CD8-positive, alpha-beta memory T cell (primary cell): ENCODE results near the gene CLTCL1. TPM values are rescaled to one million over a fixed set of nuclear protein-coding genes. Genes with fewer than 3 reads are reported as not detected.

ENCODE experiments used
- CTCF ChIA-PET: fragments of 350-600 bp; sonication (Branson Sonifier 250); formaldehyde crosslinking; loops from one replicate; lab custom pipeline; 2021; ENCODE audit warnings: antibody characterized with exemption; lab: Charles Lee
- POLR2A ChIA-PET: fragments of 350-600 bp; sonication (Branson Sonifier 250); formaldehyde crosslinking; loops from one replicate; lab custom pipeline; 2021; ENCODE audit warnings: antibody characterized with exemption; lab: Charles Lee
- DNase-seq, 5 donors: peaks; one replicate each; pipeline versions ENCODE4 v3.0.0 to v3.0.0-alpha.2; 2020 to 2022; ENCODE audit warnings: mixed read lengths in 1 of 5
- H3K27ac ChIP-seq: one replicate; pipeline ENCODE4 v1.7.0; 2013; ENCODE audit warnings: low read depth, mild to moderate bottlenecking, low read length, moderate library complexity
- H3K27me3 ChIP-seq: 2 replicates; pipeline ENCODE4 v1.7.0; 2013; ENCODE audit warnings: low read length, mild to moderate bottlenecking; ENCODE audit not compliant: insufficient read depth, poor library complexity, severe bottlenecking
- H3K36me3 ChIP-seq: 2 replicates; pipeline ENCODE4 v1.7.0; 2013; ENCODE audit warnings: mild to moderate bottlenecking, low read length, moderate library complexity; ENCODE audit not compliant: insufficient read depth
- H3K4me1 ChIP-seq: 2 replicates; pipeline ENCODE4 v1.7.0; 2013; ENCODE audit warnings: mild to moderate bottlenecking, low read length, moderate library complexity; ENCODE audit not compliant: insufficient read depth
- H3K4me3 ChIP-seq: 2 replicates; pipeline ENCODE4 v1.7.0; 2013; ENCODE audit warnings: mild to moderate bottlenecking, low read length
- H3K9me3 ChIP-seq: 2 replicates; pipeline ENCODE4 v1.7.0; 2013; ENCODE audit warnings: mild to moderate bottlenecking, low read length
- H3K27ac Mint-ChIP-seq, 8 donors: one replicate each; pipeline ENCODE4 v1.8.0; 2020 to 2021; ENCODE audit warnings: mixed read lengths in 8 of 8, mild to moderate bottlenecking in 6 of 8, inconsistent platforms in 3 of 8, moderate library complexity in 3 of 8
- H3K27me3 Mint-ChIP-seq, 2 donors: one replicate each; pipeline ENCODE4 v1.8.0; 2020 to 2021; ENCODE audit warnings: mixed read lengths in 2 of 2, mild to moderate bottlenecking in 1 of 2, moderate library complexity in 1 of 2
- H3K36me3 Mint-ChIP-seq, 3 donors: one replicate each; pipeline ENCODE4 v1.8.0; 2020 to 2021; ENCODE audit warnings: mixed read lengths in 3 of 3, inconsistent platforms in 1 of 3, mild to moderate bottlenecking in 1 of 3
- H3K4me1 Mint-ChIP-seq, 3 donors: one replicate each; pipeline ENCODE4 v1.8.0; 2020 to 2021; ENCODE audit warnings: mixed read lengths in 3 of 3, inconsistent platforms in 1 of 3, mild to moderate bottlenecking in 1 of 3
- H3K4me3 Mint-ChIP-seq, 7 donors: one replicate each; pipeline ENCODE4 v1.8.0; 2020 to 2021; ENCODE audit warnings: mixed read lengths in 7 of 7, mild to moderate bottlenecking in 6 of 7, moderate library complexity in 4 of 7, inconsistent platforms in 2 of 7
- H3K9me3 Mint-ChIP-seq, 5 donors: one replicate each; pipeline ENCODE4 v1.8.0; 2020 to 2022; ENCODE audit warnings: mixed read lengths in 5 of 5, mild to moderate bottlenecking in 3 of 5, moderate library complexity in 2 of 5, inconsistent platforms in 1 of 5
- polyA plus RNA-seq: library from polyadenylated mRNA; unstranded; fragments of 300-500 nt; fragmentation: Illumina TruSeq; gene quantifications from one replicate; pipeline ENCODE4 v1.2.3, GENCODE V29; 2021
- total RNA-seq, 2 experiments: library from RNA; stranded (reverse); gene quantifications; one replicate each; pipeline ENCODE4 v1.2.3, GENCODE V29; 2021

CLTCL1 gene
- total and polyA plus RNA-seq, 3 experiments from 2014 or later: 0.51 to 0.88 (median 0.58) TPM

DNA sequence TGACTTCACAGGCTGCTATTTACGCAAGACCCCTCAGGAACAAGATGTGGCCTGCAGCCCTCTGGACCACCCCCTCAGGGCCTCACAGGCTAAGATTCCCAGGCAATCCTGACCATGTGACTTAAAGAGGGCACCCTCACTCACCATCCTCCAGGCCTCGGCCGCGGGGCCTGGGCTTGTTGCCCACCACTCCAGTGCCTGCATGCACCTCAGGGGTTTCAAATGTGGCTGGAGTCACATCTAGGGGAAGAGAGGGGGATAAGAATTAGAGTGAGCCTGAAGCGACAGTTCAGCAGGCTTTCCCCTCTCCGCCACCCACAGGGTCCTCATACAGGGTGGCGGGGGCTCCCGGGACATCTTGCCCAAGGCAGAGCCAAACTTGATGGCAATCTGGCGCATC lies 149.1 kb downstream of the CLTCL1 start:
- Mint-ChIP-seq H3K4me3 (peak overlapping the region; percentile 29 to 79 (median 53)), H3K27me3 (peaks cover 0 to 4% of the 10 kb centered on the region in 2 donors), H3K36me3 (peaks cover 0 to 57% (median 6%) of the 10 kb centered on the region in 3 donors), H3K4me1 (peaks cover 16 to 27% (median 22%) of the 10 kb centered on the region in 3 donors), H3K9me3 (no peaks in the 10 kb centered on the region), H3K27ac (peak overlapping the region in 2 of 8 donors; percentile 56 to 63)
- Histone ChIP-seq H3K4me1 (peaks cover 17% of the 10 kb centered on the region), H3K27ac (no peak overlapping the region), H3K4me3 (no peak overlapping the region), H3K27me3 (no peaks in the 10 kb centered on the region), H3K9me3 (no peaks in the 10 kb centered on the region), H3K36me3 (peaks cover 42% of the 10 kb centered on the region)
- CTCF ChIA-PET: no interaction called here
- POLR2A ChIA-PET: no interaction called here
- no peak for DNase-seq

DNA sequence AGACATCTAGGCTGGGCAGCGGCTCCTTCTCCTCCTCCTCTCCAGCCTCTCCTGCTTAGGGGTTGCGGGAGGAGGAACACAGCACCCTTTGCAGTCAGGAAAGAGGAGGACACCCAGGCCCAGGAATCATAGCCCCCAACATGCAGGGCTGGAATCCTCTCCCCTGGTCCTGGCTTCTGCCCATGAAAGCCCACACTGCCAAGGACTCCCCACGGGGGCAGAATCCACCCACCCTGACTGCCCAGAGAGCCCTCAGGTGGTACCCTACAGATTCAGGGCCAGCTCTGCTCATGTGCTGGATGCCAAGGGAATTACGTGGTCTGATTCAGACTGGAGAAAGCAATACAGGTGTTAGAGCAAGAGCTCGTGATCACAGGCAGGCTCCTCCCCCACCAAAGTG lies 151.5 kb downstream of the CLTCL1 start:
- H3K9me3 Mint-ChIP-seq: no peaks in the 10 kb centered on the region
- H3K9me3 ChIP-seq: no peaks in the 10 kb centered on the region
- no peak overlapping the region for H3K4me3 Mint-ChIP-seq
- peaks cover 60% of the 10 kb centered on the region for H3K36me3 ChIP-seq
- ChIA-PET CTCF (no interaction called here), POLR2A (no interaction called here)
- no peaks in the 10 kb centered on the region for H3K27me3 ChIP-seq
- H3K4me1 Mint-ChIP-seq: peaks cover 18 to 27% (median 27%) of the 10 kb centered on the region in 3 donors
- H3K27ac ChIP-seq: no peak overlapping the region
- H3K4me1 ChIP-seq: peaks cover 17% of the 10 kb centered on the region
- H3K36me3 Mint-ChIP-seq: peaks cover 4 to 78% (median 13%) of the 10 kb centered on the region in 3 donors
- H3K27me3 Mint-ChIP-seq: no peaks in the 10 kb centered on the region
- no peak for DNase-seq
- H3K4me3 ChIP-seq: no peak overlapping the region
- H3K27ac Mint-ChIP-seq: no peak overlapping the region

DNA sequence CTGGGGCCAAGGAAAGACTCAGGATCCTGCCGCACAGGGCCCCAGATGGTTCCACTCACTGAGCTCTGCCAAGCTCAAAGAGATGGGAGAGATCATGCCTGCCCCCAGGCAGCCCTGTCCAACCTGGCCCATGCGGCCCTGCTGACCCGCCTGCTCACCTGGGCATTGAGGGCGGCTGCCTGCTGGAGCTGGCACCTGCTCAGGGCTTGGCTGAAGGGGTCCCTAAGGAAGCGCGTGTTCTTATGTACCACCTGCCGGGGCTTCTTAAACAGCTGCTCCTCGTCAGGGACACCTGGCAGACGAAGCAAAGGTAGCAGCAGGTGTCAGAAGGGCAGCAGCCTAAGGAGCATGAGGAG lies 152.5 kb downstream of the CLTCL1 start:
- Mint-ChIP-seq H3K4me1 (peaks cover 9 to 18% (median 17%) of the 10 kb centered on the region in 3 donors), H3K27me3 (no peaks in the 10 kb centered on the region), H3K9me3 (no peaks in the 10 kb centered on the region), H3K27ac (peak overlapping the region in 1 of 8 donors; percentile 68), H3K4me3 (no peak overlapping the region), H3K36me3 (peaks cover 4 to 82% (median 13%) of the 10 kb centered on the region in 3 donors)
- H3K36me3 ChIP-seq: peaks cover 69% of the 10 kb centered on the region
- ChIA-PET POLR2A (no interaction called here), CTCF (no interaction called here)
- no peaks in the 10 kb centered on the region for H3K27me3 ChIP-seq
- H3K4me1 ChIP-seq: peaks cover 16% of the 10 kb centered on the region
- H3K4me3 ChIP-seq: no peak overlapping the region
- no peak for DNase-seq
- H3K27ac ChIP-seq: no peak overlapping the region
- H3K9me3 ChIP-seq: no peaks in the 10 kb centered on the region

DNA sequence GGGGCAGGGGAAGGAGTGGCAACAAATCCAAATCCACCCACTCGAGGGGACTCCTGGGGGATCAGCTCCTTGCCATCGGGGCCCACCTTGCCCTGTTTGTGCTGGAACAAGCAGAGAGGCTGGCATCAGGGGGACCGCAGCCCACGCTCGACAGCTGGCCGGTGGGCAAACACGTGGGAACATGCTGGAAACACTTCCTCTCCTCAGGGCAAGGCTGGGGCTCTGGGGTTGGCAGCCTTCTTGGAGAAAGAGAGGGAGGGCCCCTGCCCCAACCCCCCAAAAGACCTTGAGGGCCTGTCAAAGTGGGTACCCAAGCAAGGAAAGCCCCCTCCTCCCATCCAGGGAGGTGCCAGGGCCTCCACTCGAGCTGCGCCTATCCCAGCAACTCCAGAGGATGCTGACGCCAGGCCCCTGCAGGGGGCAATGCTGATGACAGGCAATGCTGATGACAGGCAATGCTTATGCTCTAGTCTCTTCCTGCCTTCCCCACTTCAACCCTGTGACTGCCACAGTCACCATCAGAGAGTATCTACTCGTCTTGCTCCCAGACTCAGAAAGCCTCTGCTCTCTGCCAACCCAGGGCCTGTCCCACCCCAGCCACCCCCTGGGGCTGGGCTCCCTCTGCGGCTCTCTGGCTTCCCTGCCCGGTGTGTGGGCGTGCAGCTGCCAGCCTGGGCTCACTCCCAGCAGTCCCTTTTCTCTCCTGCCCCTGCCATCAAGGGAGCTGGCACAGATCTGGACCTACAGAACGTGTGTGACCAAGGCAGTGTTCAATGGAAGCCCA lies 153.1 kb downstream of the CLTCL1 start:
- H3K36me3 ChIP-seq: peaks cover 74% of the 10 kb centered on the region
- Mint-ChIP-seq H3K4me3 (no peak overlapping the region), H3K36me3 (peaks cover 4 to 85% (median 12%) of the 10 kb centered on the region in 3 donors), H3K4me1 (peaks cover 6 to 13% (median 11%) of the 10 kb centered on the region in 3 donors), H3K27me3 (no peaks in the 10 kb centered on the region), H3K27ac (no peak overlapping the region), H3K9me3 (no peaks in the 10 kb centered on the region)
- ChIA-PET CTCF (interaction anchor here (1.0 kb wide), 1 partner anchor 14 kb away, joined by 3 read pairs; no protein-coding TSS in a partner anchor), POLR2A (no interaction called here)
- peaks cover 10% of the 10 kb centered on the region for H3K4me1 ChIP-seq
- no peaks in the 10 kb centered on the region for H3K9me3 ChIP-seq
- no peak overlapping the region for H3K4me3 ChIP-seq
- no peak for DNase-seq
- no peak overlapping the region for H3K27ac ChIP-seq
- H3K27me3 ChIP-seq: no peaks in the 10 kb centered on the region

DNA sequence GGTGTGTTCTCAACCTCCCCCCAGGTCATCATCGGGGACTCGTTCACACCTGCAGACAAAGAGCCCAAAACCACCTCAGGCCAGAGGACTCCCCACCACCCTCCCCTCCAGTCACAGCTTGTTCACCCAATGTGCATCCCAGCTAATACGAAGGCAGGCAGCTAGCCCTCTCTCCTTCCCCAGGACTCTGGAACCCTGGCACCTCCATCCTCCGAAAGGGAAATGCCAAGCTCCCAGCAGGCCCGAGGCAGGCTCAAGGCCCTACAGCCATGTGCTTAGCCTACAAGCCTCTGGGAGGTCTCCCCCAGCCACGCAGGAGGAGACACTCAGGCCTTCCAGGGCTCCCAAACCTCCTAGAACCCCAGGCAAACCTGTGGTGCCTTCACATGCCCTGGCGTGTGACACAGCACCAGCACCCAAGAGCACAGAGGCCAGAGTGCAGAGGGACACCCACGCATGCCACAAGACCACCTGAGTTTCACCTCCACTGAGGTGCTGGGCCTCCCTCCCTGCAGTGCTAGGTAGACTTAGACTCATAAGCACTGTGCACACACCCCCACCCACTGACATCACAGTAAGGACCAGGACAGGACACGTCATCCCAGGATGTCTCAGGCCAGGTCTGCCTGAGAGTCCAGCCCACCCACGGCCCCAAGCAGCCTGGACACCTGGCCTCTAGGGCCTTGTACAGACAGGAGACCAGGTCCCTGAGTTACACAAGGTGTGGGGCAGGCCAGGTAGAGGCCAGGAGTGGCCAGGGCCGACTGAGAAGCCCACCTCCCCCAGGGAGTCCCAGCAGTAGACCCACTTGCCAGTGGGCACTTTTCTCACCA lies 153.9 kb downstream of the CLTCL1 start:
- Histone ChIP-seq H3K4me1 (peaks cover 6% of the 10 kb centered on the region), H3K27me3 (no peaks in the 10 kb centered on the region), H3K27ac (no peak overlapping the region), H3K4me3 (no peak overlapping the region), H3K36me3 (peaks cover 73% of the 10 kb centered on the region), H3K9me3 (no peaks in the 10 kb centered on the region)
- POLR2A ChIA-PET: no interaction called here
- DNase-seq: no peak
- Mint-ChIP-seq H3K4me1 (peaks cover 4 to 10% (median 9%) of the 10 kb centered on the region in 3 donors), H3K27ac (peak overlapping the region in 2 of 8 donors; percentile 47 to 60), H3K9me3 (no peaks in the 10 kb centered on the region), H3K36me3 (peaks cover 4 to 92% (median 12%) of the 10 kb centered on the region in 3 donors), H3K4me3 (no peak overlapping the region), H3K27me3 (no peaks in the 10 kb centered on the region)
- CTCF ChIA-PET: interaction anchor here (1.0 kb wide), 1 partner anchor 15 kb away, joined by 3 read pairs; no protein-coding TSS in a partner anchor

DNA sequence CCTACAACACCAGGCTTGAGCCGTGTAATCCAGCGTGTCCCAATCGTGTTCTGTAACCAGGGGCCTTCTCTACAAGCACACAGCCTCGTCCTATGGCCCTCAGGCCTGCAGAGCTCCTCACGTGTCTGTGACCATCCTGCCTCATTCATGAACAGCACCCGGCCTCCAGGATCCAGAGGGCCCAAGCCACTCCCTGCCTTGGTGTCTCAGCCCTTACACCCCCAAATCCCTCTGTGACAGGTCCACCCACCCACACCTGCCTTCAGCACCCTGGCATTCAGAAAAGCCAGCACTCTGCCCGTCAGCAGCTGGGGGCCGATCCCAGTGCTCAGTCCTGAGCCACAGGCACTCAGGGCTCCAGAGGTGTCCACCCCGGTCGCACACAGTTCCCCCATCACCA lies 154.6 kb downstream of the CLTCL1 start:
- H3K36me3 ChIP-seq: peaks cover 67% of the 10 kb centered on the region
- peaks cover 4 to 93% (median 12%) of the 10 kb centered on the region in 3 donors for H3K36me3 Mint-ChIP-seq
- peaks cover 2 to 9% (median 6%) of the 10 kb centered on the region in 3 donors for H3K4me1 Mint-ChIP-seq
- POLR2A ChIA-PET: no interaction called here
- no peaks in the 10 kb centered on the region for H3K9me3 Mint-ChIP-seq
- no peak overlapping the region for H3K4me3 ChIP-seq
- H3K27me3 Mint-ChIP-seq: no peaks in the 10 kb centered on the region
- no peaks in the 10 kb centered on the region for H3K9me3 ChIP-seq
- H3K4me3 Mint-ChIP-seq: no peak overlapping the region
- no peaks in the 10 kb centered on the region for H3K27me3 ChIP-seq
- H3K27ac ChIP-seq: no peak overlapping the region
- H3K4me1 ChIP-seq: peaks cover under 1% of the 10 kb centered on the region
- no peak for DNase-seq
- peak overlapping the region in 3 of 8 donors; percentile 17 to 77 (median 60) for H3K27ac Mint-ChIP-seq
- CTCF ChIA-PET: no interaction called here

DNA sequence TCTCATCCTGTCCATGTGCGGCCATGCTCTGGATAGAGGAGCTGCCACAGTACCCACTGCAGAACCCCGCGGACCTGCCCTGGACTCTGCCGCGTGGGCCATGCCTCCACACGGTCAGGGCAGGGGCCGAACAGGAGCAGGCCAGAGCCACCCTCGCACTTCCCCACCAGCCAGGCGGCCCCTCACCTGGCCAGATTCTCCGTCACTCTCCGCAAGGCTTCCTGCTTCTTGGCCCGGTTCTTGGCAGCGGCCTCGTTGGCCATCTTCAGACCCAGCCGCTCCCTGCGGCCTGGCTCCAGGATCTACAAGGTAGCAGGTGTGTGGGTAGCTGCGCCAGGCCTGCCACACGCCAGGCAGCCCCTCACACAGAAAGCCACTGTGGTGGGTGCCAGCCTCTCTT lies 156.6 kb downstream of the CLTCL1 start:
- POLR2A ChIA-PET: no interaction called here
- H3K4me3 ChIP-seq: no peak overlapping the region
- no peaks in the 10 kb centered on the region for H3K27me3 ChIP-seq
- H3K36me3 ChIP-seq: peaks cover 55% of the 10 kb centered on the region
- H3K4me1 Mint-ChIP-seq: peaks cover 0 to 4% (median 2%) of the 10 kb centered on the region in 3 donors
- CTCF ChIA-PET: interaction anchor here (1.6 kb wide), 1 partner anchor 10 kb away, joined by 5 read pairs; the partner anchor contains the start of gene ESS2
- no peaks in the 10 kb centered on the region for H3K27me3 Mint-ChIP-seq
- H3K27ac ChIP-seq: no peak overlapping the region
- no peak for DNase-seq
- no peaks in the 10 kb centered on the region for H3K9me3 Mint-ChIP-seq
- H3K27ac Mint-ChIP-seq: peak overlapping the region in 1 of 8 donors; percentile 63
- H3K9me3 ChIP-seq: no peaks in the 10 kb centered on the region
- H3K4me1 ChIP-seq: no peaks in the 10 kb centered on the region
- H3K4me3 Mint-ChIP-seq: no peak overlapping the region
- H3K36me3 Mint-ChIP-seq: peaks cover 4 to 83% (median 7%) of the 10 kb centered on the region in 3 donors
